ENCODE measurements around the gene C2CD4A.

The C2CD4A gene

DNA sequence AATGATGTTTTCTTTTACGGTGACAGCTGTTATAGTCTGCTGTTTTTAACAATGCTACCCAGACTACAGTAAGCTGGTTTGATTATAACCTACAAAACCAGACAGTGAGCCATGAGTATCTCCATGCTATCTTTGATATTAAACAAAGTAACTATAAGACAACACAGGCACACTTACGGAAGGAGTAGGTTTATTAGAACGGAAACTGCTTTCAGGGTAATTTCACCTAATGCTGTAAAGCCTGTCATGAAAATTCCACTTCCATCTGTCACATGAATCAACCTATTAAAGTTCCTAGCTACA lies 39.6 kb upstream of the C2CD4A start:
- no peaks in the 10 kb centered on the region for H3K4me1 ChIP-seq (ENCODE audit: control insufficient read depth in 1 of 2, insufficient read depth in 2 of 2, low read length in 2 of 2)
- no peak overlapping the region for H3K4me3 ChIP-seq (ENCODE audit: low read depth, low read length)
- no peak overlapping the region for H3K27ac ChIP-seq (ENCODE audit: low read depth, low read length)
- H3K4ac ChIP-seq (ENCODE audit: low read depth, low read length) = no peak overlapping the region
- H2AFZ ChIP-seq (ENCODE audit: insufficient read depth, low read length, poor library complexity) = no peak overlapping the region
- H4K8ac ChIP-seq (ENCODE audit: low read depth, low read length) = no peak overlapping the region
- H3K27me3 ChIP-seq (ENCODE audit: insufficient read depth, low read length) = no peaks in the 10 kb centered on the region
- H3K18ac ChIP-seq (ENCODE audit: low read length) = no peak overlapping the region
- H3K79me2 ChIP-seq (ENCODE audit: control insufficient read depth, insufficient read depth, low read length, poor library complexity) = no peaks in the 10 kb centered on the region
- no peak overlapping the region for H4K91ac ChIP-seq (ENCODE audit: low read depth, low read length)
- H2BK120ac ChIP-seq (ENCODE audit: insufficient read depth, low read length, poor library complexity) = no peak overlapping the region
- H4K12ac ChIP-seq (ENCODE audit: low read depth, low read length) = no peak overlapping the region
- no peak overlapping the region for H3K9ac ChIP-seq (ENCODE audit: low read length)
- no peak overlapping the region for H2BK12ac ChIP-seq (ENCODE audit: low read length)
- H3K79me1 ChIP-seq (ENCODE audit: low read length) = no peaks in the 10 kb centered on the region
- no peak overlapping the region for H2BK5ac ChIP-seq (ENCODE audit: low read depth, low read length, poor library complexity)
- H3K14ac ChIP-seq (ENCODE audit: low read length) = no peak overlapping the region
- no peaks in the 10 kb centered on the region for H3K9me3 ChIP-seq (ENCODE audit: insufficient read depth, low read depth, low read length)
- DNase-seq = no peak
- H2AK5ac ChIP-seq (ENCODE audit: low read length) = no peak overlapping the region
- H3K23ac ChIP-seq (ENCODE audit: low read length) = no peak overlapping the region
- H3K36me3 ChIP-seq (ENCODE audit: control insufficient read depth in 1 of 2, insufficient read depth in 2 of 2, low read length in 2 of 2) = no peaks in the 10 kb centered on the region
- WGBS (ENCODE audit: extremely low coverage, insufficient coverage, insufficient read length) = no CpG with 5 or more reads among the region's 3 CpGs
- no peak overlapping the region for H3K4me2 ChIP-seq (ENCODE audit: low read length)

DNA sequence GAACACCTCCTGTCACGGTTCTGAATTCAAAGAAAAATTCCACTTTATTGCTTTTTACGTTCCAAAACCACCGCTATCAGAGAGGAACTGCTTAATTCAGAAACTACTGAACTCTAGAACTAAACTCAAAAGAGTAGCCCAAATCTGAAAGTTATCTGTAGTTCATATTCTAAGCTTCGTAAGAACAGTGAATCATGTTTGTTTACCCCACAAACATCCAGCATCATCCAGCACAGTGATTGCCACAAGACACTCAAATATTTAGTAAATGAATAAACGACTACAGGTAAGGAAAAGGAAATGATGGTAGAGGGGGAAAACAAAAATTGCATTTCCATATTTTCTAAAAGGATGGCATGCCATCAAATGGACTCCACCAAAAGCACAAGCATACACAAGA lies 38.9 kb upstream of the C2CD4A start:
- Histone ChIP-seq H3K9ac (ENCODE audit: low read length) (no peak overlapping the region), H4K8ac (ENCODE audit: low read depth, low read length) (no peak overlapping the region), H4K91ac (ENCODE audit: low read depth, low read length) (no peak overlapping the region), H3K9me3 (ENCODE audit: insufficient read depth, low read depth, low read length) (no peaks in the 10 kb centered on the region), H2AK5ac (ENCODE audit: low read length) (no peak overlapping the region), H3K4me3 (ENCODE audit: low read depth, low read length) (no peak overlapping the region), H3K27ac (ENCODE audit: low read depth, low read length) (no peak overlapping the region), H2BK120ac (ENCODE audit: insufficient read depth, low read length, poor library complexity) (no peak overlapping the region), H3K4ac (ENCODE audit: low read depth, low read length) (no peak overlapping the region), H3K23ac (ENCODE audit: low read length) (no peak overlapping the region), H3K79me2 (ENCODE audit: control insufficient read depth, insufficient read depth, low read length, poor library complexity) (no peaks in the 10 kb centered on the region), H2AFZ (ENCODE audit: insufficient read depth, low read length, poor library complexity) (no peak overlapping the region), H4K12ac (ENCODE audit: low read depth, low read length) (no peak overlapping the region), H2BK5ac (ENCODE audit: low read depth, low read length, poor library complexity) (no peak overlapping the region), H3K4me2 (ENCODE audit: low read length) (no peak overlapping the region), H3K36me3 (ENCODE audit: control insufficient read depth in 1 of 2, insufficient read depth in 2 of 2, low read length in 2 of 2) (no peaks in the 10 kb centered on the region), H3K79me1 (ENCODE audit: low read length) (no peaks in the 10 kb centered on the region), H3K27me3 (ENCODE audit: insufficient read depth, low read length) (no peaks in the 10 kb centered on the region), H3K18ac (ENCODE audit: low read length) (no peak overlapping the region), H3K14ac (ENCODE audit: low read length) (no peak overlapping the region), H3K4me1 (ENCODE audit: control insufficient read depth in 1 of 2, insufficient read depth in 2 of 2, low read length in 2 of 2) (no peaks in the 10 kb centered on the region), H2BK12ac (ENCODE audit: low read length) (no peak overlapping the region)
- no CpG with 5 or more reads among the region's 5 CpGs for WGBS (ENCODE audit: extremely low coverage, insufficient coverage, insufficient read length)
- DNase-seq = no peak

DNA sequence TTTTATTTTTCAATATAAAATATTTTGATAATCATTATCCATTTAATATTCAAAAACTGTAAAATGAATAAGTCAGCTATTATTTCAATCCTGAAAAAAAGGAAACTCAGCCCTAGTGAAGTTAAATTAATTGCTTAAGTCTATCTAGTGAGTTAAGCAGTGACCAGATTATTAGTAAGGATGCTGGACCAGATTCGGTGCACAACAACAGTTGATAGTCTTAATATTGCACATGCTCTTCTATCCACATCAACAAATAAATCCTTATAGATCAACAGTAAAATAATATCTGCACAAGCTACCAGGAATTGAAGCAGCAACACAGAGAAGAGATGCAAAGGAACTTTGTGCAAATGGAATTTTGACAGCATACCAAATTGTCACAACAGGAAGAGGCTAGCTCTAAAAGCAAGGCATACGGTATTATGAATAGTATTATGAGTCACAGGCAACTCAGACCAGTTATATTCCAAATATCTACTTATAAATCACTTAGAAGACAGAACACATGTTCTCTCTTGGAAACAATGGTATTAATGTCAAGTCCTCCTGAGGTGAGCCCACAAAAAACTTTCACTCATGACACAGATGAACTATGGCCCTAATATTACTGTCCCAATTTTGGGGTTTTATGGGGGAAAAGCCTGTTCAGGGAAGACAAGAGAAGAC lies 31.4 kb upstream of the C2CD4A start:
- H3K4me3 ChIP-seq (ENCODE audit: low read depth, low read length) = no peak overlapping the region
- H4K91ac ChIP-seq (ENCODE audit: low read depth, low read length) = no peak overlapping the region
- DNase-seq = peak in 1 of 2 donors; percentile 8
- H3K27me3 ChIP-seq (ENCODE audit: insufficient read depth, low read length) = no peaks in the 10 kb centered on the region
- no peaks in the 10 kb centered on the region for H3K4me1 ChIP-seq (ENCODE audit: control insufficient read depth in 1 of 2, insufficient read depth in 2 of 2, low read length in 2 of 2)
- H2AK5ac ChIP-seq (ENCODE audit: low read length) = no peak overlapping the region
- WGBS (ENCODE audit: extremely low coverage, insufficient coverage, insufficient read length) = no CpG with 5 or more reads among the region's 2 CpGs
- no peak overlapping the region for H2BK12ac ChIP-seq (ENCODE audit: low read length)
- H2BK120ac ChIP-seq (ENCODE audit: insufficient read depth, low read length, poor library complexity) = no peak overlapping the region
- no peak overlapping the region for H4K8ac ChIP-seq (ENCODE audit: low read depth, low read length)
- no peak overlapping the region for H3K27ac ChIP-seq (ENCODE audit: low read depth, low read length)
- no peak overlapping the region for H2BK5ac ChIP-seq (ENCODE audit: low read depth, low read length, poor library complexity)
- H3K9me3 ChIP-seq (ENCODE audit: insufficient read depth, low read depth, low read length) = no peaks in the 10 kb centered on the region
- H3K4ac ChIP-seq (ENCODE audit: low read depth, low read length) = no peak overlapping the region
- no peaks in the 10 kb centered on the region for H3K36me3 ChIP-seq (ENCODE audit: control insufficient read depth in 1 of 2, insufficient read depth in 2 of 2, low read length in 2 of 2)
- no peak overlapping the region for H2AFZ ChIP-seq (ENCODE audit: insufficient read depth, low read length, poor library complexity)
- H4K12ac ChIP-seq (ENCODE audit: low read depth, low read length) = no peak overlapping the region
- H3K18ac ChIP-seq (ENCODE audit: low read length) = no peak overlapping the region
- no peak overlapping the region for H3K14ac ChIP-seq (ENCODE audit: low read length)
- no peak overlapping the region for H3K23ac ChIP-seq (ENCODE audit: low read length)
- H3K79me2 ChIP-seq (ENCODE audit: control insufficient read depth, insufficient read depth, low read length, poor library complexity) = no peaks in the 10 kb centered on the region
- H3K79me1 ChIP-seq (ENCODE audit: low read length) = no peaks in the 10 kb centered on the region
- no peak overlapping the region for H3K9ac ChIP-seq (ENCODE audit: low read length)
- H3K4me2 ChIP-seq (ENCODE audit: low read length) = no peak overlapping the region

DNA sequence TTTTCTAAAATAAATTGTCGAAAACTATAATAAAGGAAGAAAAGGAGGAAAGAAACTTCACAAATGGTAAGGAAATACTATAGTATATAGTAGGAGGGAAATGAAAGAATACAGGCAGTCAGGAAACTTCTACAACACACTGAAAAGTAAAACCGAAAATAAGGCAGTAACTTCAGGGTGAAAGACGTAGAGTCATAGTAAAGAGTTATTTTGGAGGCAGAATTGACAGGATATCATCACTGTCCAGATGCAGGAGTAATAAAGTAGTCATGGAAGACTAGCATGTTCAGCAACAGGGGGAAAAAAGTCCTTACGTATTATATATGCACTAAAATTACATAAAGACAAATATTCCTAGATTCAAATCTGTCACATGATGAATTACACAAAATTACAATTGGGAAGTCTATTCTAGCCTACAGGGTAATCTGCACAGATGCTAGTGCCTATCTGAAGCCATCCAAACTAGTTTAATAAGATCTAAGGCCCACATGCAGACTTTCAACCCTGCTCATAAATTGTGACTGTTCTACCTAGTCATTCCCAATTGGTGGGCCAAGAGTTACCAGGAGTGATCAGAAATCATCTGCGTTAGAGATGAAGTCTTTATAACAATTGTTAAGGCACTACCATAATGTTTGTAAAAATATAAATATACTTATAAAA lies 20.6 kb upstream of the C2CD4A start:
- no peaks in the 10 kb centered on the region for H3K9me3 ChIP-seq (ENCODE audit: insufficient read depth, low read depth, low read length)
- no peak overlapping the region for H3K4me2 ChIP-seq (ENCODE audit: low read length)
- WGBS (ENCODE audit: extremely low coverage, insufficient coverage, insufficient read length) = no CpG with 5 or more reads among the region's 5 CpGs
- no peaks in the 10 kb centered on the region for H3K36me3 ChIP-seq (ENCODE audit: control insufficient read depth in 1 of 2, insufficient read depth in 2 of 2, low read length in 2 of 2)
- H2BK5ac ChIP-seq (ENCODE audit: low read depth, low read length, poor library complexity) = no peak overlapping the region
- no peaks in the 10 kb centered on the region for H3K27me3 ChIP-seq (ENCODE audit: insufficient read depth, low read length)
- H3K4ac ChIP-seq (ENCODE audit: low read depth, low read length) = no peak overlapping the region
- no peaks in the 10 kb centered on the region for H3K79me2 ChIP-seq (ENCODE audit: control insufficient read depth, insufficient read depth, low read length, poor library complexity)
- no peak overlapping the region for H4K91ac ChIP-seq (ENCODE audit: low read depth, low read length)
- no peak overlapping the region for H2AFZ ChIP-seq (ENCODE audit: insufficient read depth, low read length, poor library complexity)
- no peak overlapping the region for H3K14ac ChIP-seq (ENCODE audit: low read length)
- no peak overlapping the region for H3K18ac ChIP-seq (ENCODE audit: low read length)
- H3K4me3 ChIP-seq (ENCODE audit: low read depth, low read length) = no peak overlapping the region
- H4K12ac ChIP-seq (ENCODE audit: low read depth, low read length) = no peak overlapping the region
- H2BK120ac ChIP-seq (ENCODE audit: insufficient read depth, low read length, poor library complexity) = no peak overlapping the region
- no peaks in the 10 kb centered on the region for H3K79me1 ChIP-seq (ENCODE audit: low read length)
- no peak overlapping the region for H3K27ac ChIP-seq (ENCODE audit: low read depth, low read length)
- H4K8ac ChIP-seq (ENCODE audit: low read depth, low read length) = no peak overlapping the region
- H3K9ac ChIP-seq (ENCODE audit: low read length) = no peak overlapping the region
- no peaks in the 10 kb centered on the region for H3K4me1 ChIP-seq (ENCODE audit: control insufficient read depth in 1 of 2, insufficient read depth in 2 of 2, low read length in 2 of 2)
- DNase-seq = no peak
- H3K23ac ChIP-seq (ENCODE audit: low read length) = no peak overlapping the region
- no peak overlapping the region for H2AK5ac ChIP-seq (ENCODE audit: low read length)
- H2BK12ac ChIP-seq (ENCODE audit: low read length) = no peak overlapping the region

Measured in trophoblast cell (in vitro differentiated cells and primary cell).